HEK293 (cell line): ENCODE data around the gene TMEM9B.

Experiments
- CTCF ChIA-PET: fragments of 350-600 bp; formaldehyde crosslinking; extraction: SDS; loops from one replicate; lab custom pipeline; 2021; ENCODE audit warnings: antibody characterized with exemption; lab: Yijun Ruan, JAX
- POLR2A ChIA-PET: fragments of 300-600 bp; formaldehyde crosslinking; extraction: SDS; loops from one replicate; lab custom pipeline; 2020; ENCODE audit warnings: antibody characterized with exemption, inconsistent platforms; lab: Yijun Ruan, JAX
- H3K27ac ChIP-seq: fragments of 200-500 bp; sonication (Bioruptor generic); 2 replicates; pipeline ENCODE4 v1.5.1; 2014; ENCODE audit warnings: low read depth, low read length, control low read depth, inconsistent platforms; ENCODE audit errors: extremely low read depth
- H3K36me3 ChIP-seq, 2 experiments: fragments of 200-500 bp in 1 of 2; sonication (Bioruptor generic) in 1 of 2; 1 replicate in 1 of 2; 2 replicates in 1 of 2; pipeline ENCODE4 v1.5.1; 2014 to 2017; ENCODE audit warnings: inconsistent platforms in 2 of 2, low read length in 2 of 2; ENCODE audit not compliant: control insufficient read depth in 2 of 2, insufficient read depth in 1 of 2
- H3K4me1 ChIP-seq: fragments of 200-500 bp; sonication (Bioruptor generic); 2 replicates; pipeline ENCODE4 v1.5.1; 2014; ENCODE audit warnings: mild to moderate bottlenecking, low read length, inconsistent platforms; ENCODE audit not compliant: control insufficient read depth, insufficient read depth
- H3K4me3 ChIP-seq: 2 replicates; pipeline ENCODE4 v1.5.1; 2011; ENCODE audit warnings: low read depth, mild to moderate bottlenecking, control low read depth, low read length, moderate library complexity
- H3K9me3 ChIP-seq: fragments of 200-500 bp; sonication (Bioruptor generic); 2 replicates; pipeline ENCODE4 v1.5.1; 2014; ENCODE audit warnings: low read depth, low read length, inconsistent platforms; ENCODE audit not compliant: control insufficient read depth, insufficient read depth
- ATF2 ChIP-seq: fragments of 450-650 bp; formaldehyde crosslinking; IDR thresholded peaks from 2 replicates; pipeline ENCODE4 v1.5.1; 2016; ENCODE audit warnings: missing biosample characterization, missing genetic modification characterization, low read depth
- HOXD13 ChIP-seq: sonication (generic); formaldehyde crosslinking; IDR thresholded peaks from 2 replicates; pipeline ENCODE4 v1.8.0; 2022; ENCODE audit warnings: missing genetic modification reagents, borderline replicate concordance
- KLF7 ChIP-seq: fragments of 450-650 bp; formaldehyde crosslinking; IDR thresholded peaks from 2 replicates; pipeline ENCODE4 v1.5.1; 2016; ENCODE audit warnings: missing biosample characterization, missing genetic modification characterization, borderline replicate concordance
- MZF1 ChIP-seq: fragments of 450-650 bp; formaldehyde crosslinking; IDR thresholded peaks from 2 replicates; pipeline ENCODE4 v1.5.1; 2017; ENCODE audit warnings: missing biosample characterization, missing genetic modification characterization, borderline replicate concordance
- OSR2 ChIP-seq: fragments of 450-650 bp; formaldehyde crosslinking; IDR thresholded peaks from 2 replicates; pipeline ENCODE4 v1.5.1; 2016; ENCODE audit warnings: missing biosample characterization, missing genetic modification characterization
- PATZ1 ChIP-seq: fragments of 450-650 bp; formaldehyde crosslinking; IDR thresholded peaks from 2 replicates; pipeline ENCODE4 v1.5.1; 2016; ENCODE audit warnings: missing biosample characterization, missing genetic modification characterization
- PBX3 ChIP-seq: sonication (generic); formaldehyde crosslinking; IDR thresholded peaks from 2 replicates; pipeline ENCODE4 v1.8.1; 2022; ENCODE audit warnings: mild to moderate bottlenecking, moderate library complexity, missing genetic modification reagents
- SALL2 ChIP-seq: fragments of 450-650 bp; formaldehyde crosslinking; IDR thresholded peaks from 2 replicates; pipeline ENCODE4 v1.5.0; 2017; ENCODE audit warnings: missing biosample characterization, mild to moderate bottlenecking, missing genetic modification characterization, borderline replicate concordance
- SP2 ChIP-seq: fragments of 450-650 bp; formaldehyde crosslinking; IDR thresholded peaks from 2 replicates; pipeline ENCODE4 v1.5.1; 2016; ENCODE audit warnings: missing biosample characterization, missing genetic modification characterization
- ZNF10 ChIP-seq: fragments of 450-650 bp; formaldehyde crosslinking; IDR thresholded peaks from 2 replicates; pipeline ENCODE4 v1.5.1; 2017; ENCODE audit warnings: missing biosample characterization, missing genetic modification characterization
- ZNF16 ChIP-seq: fragments of 450-650 bp; formaldehyde crosslinking; IDR thresholded peaks from 2 replicates; pipeline ENCODE4 v1.5.1; 2016; ENCODE audit warnings: low read depth, missing biosample characterization, missing genetic modification characterization
- ZNF280C ChIP-seq: fragments of 450-650 bp; formaldehyde crosslinking; IDR thresholded peaks from 2 replicates; pipeline ENCODE4 v1.5.1; 2016; ENCODE audit warnings: missing biosample characterization, missing genetic modification characterization
- ZNF324 ChIP-seq: fragments of 450-650 bp; formaldehyde crosslinking; IDR thresholded peaks from 2 replicates; pipeline ENCODE4 v1.5.1; 2016; ENCODE audit warnings: missing biosample characterization, missing genetic modification characterization
- ZNF394 ChIP-seq: fragments of 450-650 bp; formaldehyde crosslinking; IDR thresholded peaks from 2 replicates; pipeline ENCODE4 v1.5.1; 2016; ENCODE audit warnings: missing biosample characterization, missing genetic modification characterization, mild to moderate bottlenecking, moderate library complexity, borderline replicate concordance
- ZNF416 ChIP-seq: fragments of 450-650 bp; formaldehyde crosslinking; IDR thresholded peaks from 2 replicates; pipeline ENCODE4 v1.5.1; 2016; ENCODE audit warnings: missing biosample characterization, missing genetic modification characterization
- ZNF423 ChIP-seq: fragments of 450-650 bp; formaldehyde crosslinking; IDR thresholded peaks from 2 replicates; pipeline ENCODE4 v1.5.1; 2016; ENCODE audit warnings: missing biosample characterization, missing genetic modification characterization
- ZNF501 ChIP-seq: fragments of 450-650 bp; formaldehyde crosslinking; IDR thresholded peaks from 2 replicates; pipeline ENCODE4 v1.5.1; 2016; ENCODE audit warnings: missing biosample characterization, missing genetic modification characterization
- ZNF530 ChIP-seq: fragments of 450-650 bp; formaldehyde crosslinking; IDR thresholded peaks from 2 replicates; pipeline ENCODE4 v1.5.1; 2016; ENCODE audit warnings: low read depth, missing biosample characterization, missing genetic modification characterization
- ZNF639 ChIP-seq: fragments of 450-650 bp; formaldehyde crosslinking; IDR thresholded peaks from 2 replicates; pipeline ENCODE4 v1.5.1; 2016; ENCODE audit warnings: missing biosample characterization, missing genetic modification characterization
- ZNF747 ChIP-seq: fragments of 450-650 bp; formaldehyde crosslinking; IDR thresholded peaks from 2 replicates; pipeline ENCODE4 v1.5.1; 2016; ENCODE audit warnings: missing biosample characterization, missing genetic modification characterization
- ZNF785 ChIP-seq: fragments of 450-650 bp; formaldehyde crosslinking; IDR thresholded peaks from 2 replicates; pipeline ENCODE4 v1.5.1; 2016; ENCODE audit warnings: missing biosample characterization, missing genetic modification characterization
- ZXDB ChIP-seq: fragments of 450-650 bp; formaldehyde crosslinking; IDR thresholded peaks from 2 replicates; pipeline ENCODE4 v1.5.1; 2016; ENCODE audit warnings: missing biosample characterization, missing genetic modification characterization

The TMEM9B gene

GRCh38 chr11:8913961-8914660 lies 50.1 kb downstream of the TMEM9B start (continued):
- TF ChIP-seq ATF2 (tag by site-specific recombination), result peak; percentile 12; the same call in 1 of the 2 replicates

- H3K4me1 ChIP-seq, result no peaks in the 10 kb centered on the region
- POLR2A ChIA-PET, result interaction anchor here (0.6 to 3.0 kb wide), 12 partner anchors 11 to 588 kb away, joined by 3 to 20 read pairs (median 4); partner anchors contain the start of genes NRIP3 and TMEM9B
- TF ChIP-seq MZF1 (no peak), SALL2 (tag by site-specific recombination) (no peak), ZNF423 (tag by site-specific recombination) (0 out of 2 replicates have a peak, but pooled peaks have one; percentile 21), ZNF16 (tag by site-specific recombination) (no peak), ZNF530 (tag by site-specific recombination) (no peak), ZNF785 (tag by site-specific recombination) (no peak), ZXDB (tag by site-specific recombination) (peak; percentile 97), ZNF280C (no peak), ZNF416 (no peak), HOXD13 (CRISPR knock-in tag) (no peak), SP2 (tag by site-specific recombination) (peak; percentile 92), ZNF501 (peak; percentile 69), ZNF324 (tag by site-specific recombination) (peak; percentile 24; the same call in 1 of the 2 replicates), ZNF10 (peak; percentile 64; the same call in 1 of the 2 replicates), ZNF394 (tag by site-specific recombination) (no peak), KLF7 (no peak), PBX3 (peak; percentile 62; the same call in 1 of the 2 replicates), OSR2 (tag by site-specific recombination) (peak; percentile 90), PATZ1 (tag by site-specific recombination) (peak; percentile 92), ZNF747 (tag by site-specific recombination) (no peak), ZNF639 (tag by site-specific recombination) (no peak)
These were observed 53.0 kb downstream of the TMEM9B start, which contains the start of gene AKIP1 for GRCh38 chr11:8911029-8911823. TSS of gene AKIP1 (plus strand) at chr11:8911189. CDS start at chr11:8911450, 261 bp downstream.

More at GRCh38 chr11:8911029-8911823, 53.0 kb downstream of the TMEM9B start, which contains the start of gene AKIP1:
- no peaks in the 10 kb centered on the region for H3K9me3 ChIP-seq
- peaks cover 0 to 18% of the 10 kb centered on the region in 2 experiments; a peak in 2 of 3 replicates for H3K36me3 ChIP-seq
- H3K4me3 ChIP-seq, result peak within 1 kb of the TSS; percentile 85
- CTCF ChIA-PET, result interaction anchor here (0.6 to 3.4 kb wide), 4 partner anchors 26 to 692 kb away, joined by 3 to 26 read pairs (median 4); no protein-coding TSS in a partner anchor
- H3K27ac ChIP-seq, result peak within 1 kb of the TSS; percentile 86
